SHP77 (cell line): Measurements from ENCODE around the gene CDC25A.

Experiments used
- DNase-seq, 2 experiments: peaks; one replicate each; lab custom pipeline; 2025; lab: John Stamatoyannopoulos, UW

Gene CDC25A

GRCh38 chr3:48194446-48195071, 6.3 kb upstream of the CDC25A start:
- peak; percentile 33 to 74 for DNase-seq

GRCh38 chr3:48190911-48191310, 2.7 kb upstream of the CDC25A start:
- DNase-seq, result no peak

GRCh38 chr3:48189321-48189720, 1.1 kb upstream of the CDC25A start:
- DNase-seq, result no peak

GRCh38 chr3:48187579-48188265, 495 bp downstream of the CDC25A start:
- peak in 1 of 2 experiments; percentile 42 for DNase-seq

- no peak for DNase-seq
Observed at GRCh38 chr3:48187301-48187578, 977 bp downstream of the CDC25A start.

GRCh38 chr3:48186631-48187300, 1.5 kb downstream of the CDC25A start:
- no peak for DNase-seq

- no peak for DNase-seq
Observed at GRCh38 chr3:48185129-48185528, 3.1 kb downstream of the CDC25A start.

GRCh38 chr3:48184299-48184698, 3.9 kb downstream of the CDC25A start:
- no peak for DNase-seq

GRCh38 chr3:48180531-48181253, 7.5 kb downstream of the CDC25A start:
- DNase-seq, result no peak

- no peak for DNase-seq
Observed at GRCh38 chr3:48180021-48180420, 8.2 kb downstream of the CDC25A start.

GRCh38 chr3:48178072-48178471, 10.1 kb downstream of the CDC25A start:
- no peak for DNase-seq

- DNase-seq, result peak in 1 of 2 experiments; percentile 7
Observed at GRCh38 chr3:48157950-48158376, 30.3 kb downstream of the CDC25A start.

GRCh38 chr3:48157202-48157840, 30.9 kb downstream of the CDC25A start:
- no peak for DNase-seq

- DNase-seq, result no peak
Observed at GRCh38 chr3:48156163-48156562, 32.1 kb downstream of the CDC25A start.

- DNase-seq, result no peak
Observed at GRCh38 chr3:48155122-48155521, 33.1 kb downstream of the CDC25A start.

GRCh38 chr3:48151807-48152427, 36.3 kb downstream of the CDC25A start:
- DNase-seq, result no peak

GRCh38 chr3:48151058-48151806, 37.0 kb downstream of the CDC25A start:
- DNase-seq, result peak; percentile 79 to 90

- DNase-seq, result no peak
Observed at GRCh38 chr3:48143992-48144391, 44.2 kb downstream of the CDC25A start.

GRCh38 chr3:48143567-48143966, 44.6 kb downstream of the CDC25A start:
- DNase-seq, result no peak

GRCh38 chr3:48142316-48142870, 45.8 kb downstream of the CDC25A start:
- DNase-seq, result peak in 1 of 2 experiments; percentile 44
